OCI-LY7 (cell line): ENCODE measurements around the gene IGDCC3. TPM values are rescaled to one million over a fixed set of nuclear protein-coding genes. Genes with fewer than 3 reads are reported as not detected.

Source experiments
- BruUV-seq: library from RNA; stranded (reverse); fragments of 400-500 nt; replicated peaks from 2 replicates; lab custom pipeline; 2021; lab: Mats Ljungman, UMichigan
- CTCF ChIA-PET: fragments of 300-600 bp; sonication (Branson Sonifier 250); formaldehyde crosslinking; loops from one replicate; lab custom pipeline; 2022; ENCODE audit warnings: antibody characterized with exemption; ENCODE audit not compliant: unreplicated experiment; lab: Charles Lee
- POLR2A ChIA-PET: fragments of 300-600 bp; sonication (Branson Sonifier 250); formaldehyde crosslinking; loops from one replicate; lab custom pipeline; 2022; ENCODE audit warnings: antibody characterized with exemption; lab: Charles Lee
- DNase-seq: peaks from one replicate; pipeline ENCODE4 v3.0.0-alpha.2; 2015; ENCODE audit warnings: low spot score
- H2AFZ ChIP-seq: fragments of 200-600 bp; sonication (generic), shearing (Covaris generic); 2 replicates; pipeline ENCODE4 v1.6.1; 2014; ENCODE audit warnings: mild to moderate bottlenecking, antibody characterized with exemption, low read length, moderate library complexity
- H3K27ac ChIP-seq: fragments of 200-600 bp; sonication (generic); 2 replicates; pipeline ENCODE4 v1.5.1; 2014; ENCODE audit warnings: mixed run types, low read depth, mild to moderate bottlenecking, moderate library complexity, low read length, inconsistent platforms; ENCODE audit not compliant: poor library complexity, severe bottlenecking
- H3K36me3 ChIP-seq: fragments of 200-600 bp; sonication (generic); 2 replicates; pipeline ENCODE4 v1.6.1; 2014; ENCODE audit warnings: mild to moderate bottlenecking, antibody characterized with exemption, low read length, moderate library complexity, mixed read lengths; ENCODE audit not compliant: insufficient read depth
- H3K4me1 ChIP-seq: fragments of 200-600 bp; sonication (generic); 2 replicates; pipeline ENCODE4 v1.5.1; 2014; ENCODE audit warnings: mild to moderate bottlenecking, low read length; ENCODE audit not compliant: insufficient read depth, poor library complexity, severe bottlenecking
- H3K4me2 ChIP-seq: fragments of 200-600 bp; sonication (generic); 2 replicates; pipeline ENCODE4 v1.6.1; 2014; ENCODE audit warnings: mild to moderate bottlenecking, low read length
- H3K4me3 ChIP-seq: fragments of 200-600 bp; sonication (generic); 2 replicates; pipeline ENCODE4 v1.5.1; 2014; ENCODE audit warnings: mild to moderate bottlenecking, low read depth, low read length; ENCODE audit not compliant: poor library complexity, severe bottlenecking
- H3K79me2 ChIP-seq: fragments of 200-600 bp; sonication (generic); 2 replicates; pipeline ENCODE4 v1.6.1; 2016; ENCODE audit warnings: low read depth, mild to moderate bottlenecking, low read length, moderate library complexity, mixed read lengths; ENCODE audit not compliant: insufficient read depth
- H3K9me2 ChIP-seq: fragments of 200-600 bp; sonication (generic); 2 replicates; pipeline ENCODE4 v1.6.1; 2016; ENCODE audit warnings: mild to moderate bottlenecking, low read length, mixed read lengths; ENCODE audit not compliant: insufficient read depth
- H3K9me3 ChIP-seq: fragments of 200-600 bp; sonication (generic); 2 replicates; pipeline ENCODE4 v1.6.1; 2014; ENCODE audit warnings: mild to moderate bottlenecking, mixed run types, low read length, mixed read lengths
- H4K20me1 ChIP-seq: fragments of 200-600 bp; sonication (generic); 2 replicates; pipeline ENCODE4 v1.6.1; 2014; ENCODE audit warnings: mild to moderate bottlenecking, antibody characterized with exemption, low read length, moderate library complexity, mixed read lengths; ENCODE audit not compliant: insufficient read depth
- EZH2phosphoT487 ChIP-seq: fragments of 200-600 bp; sonication (generic); IDR thresholded peaks from 2 replicates; pipeline ENCODE4 v1.6.1; 2018; ENCODE audit warnings: low read depth, borderline replicate concordance, mild to moderate bottlenecking, mixed run types, antibody characterized with exemption, low read length, moderate library complexity, mixed read lengths
- intact Hi-C: fragments of 100-400 bp; cut with micrococcal nuclease; formaldehyde crosslinking; loops from one replicate; pipeline ENCODE4 v1.10.0; 2022; ENCODE audit not compliant: unreplicated experiment
- total RNA-seq, 2 experiments: library from RNA; depleted of rRNA in 1 of 2; stranded (reverse); fragments of >200 nt in 1 of 2; shearing (Covaris generic) in 1 of 2; gene quantifications; 2 replicates each; pipeline ENCODE4 v1.2.3, GENCODE V29; 2014 to 2022
- TF ChIP-seq, protein P1 (sequence below): fragments of 200-600 bp; sonication (generic); conservative IDR thresholded peaks from 2 replicates; pipeline ENCODE4 v1.5.1; 2014; ENCODE audit warnings: mild to moderate bottlenecking, antibody characterized with exemption, low read length, moderate library complexity, mixed read lengths

The IGDCC3 gene
- total RNA-seq, 2 experiments from 2014 or later, result not detected

DNA sequence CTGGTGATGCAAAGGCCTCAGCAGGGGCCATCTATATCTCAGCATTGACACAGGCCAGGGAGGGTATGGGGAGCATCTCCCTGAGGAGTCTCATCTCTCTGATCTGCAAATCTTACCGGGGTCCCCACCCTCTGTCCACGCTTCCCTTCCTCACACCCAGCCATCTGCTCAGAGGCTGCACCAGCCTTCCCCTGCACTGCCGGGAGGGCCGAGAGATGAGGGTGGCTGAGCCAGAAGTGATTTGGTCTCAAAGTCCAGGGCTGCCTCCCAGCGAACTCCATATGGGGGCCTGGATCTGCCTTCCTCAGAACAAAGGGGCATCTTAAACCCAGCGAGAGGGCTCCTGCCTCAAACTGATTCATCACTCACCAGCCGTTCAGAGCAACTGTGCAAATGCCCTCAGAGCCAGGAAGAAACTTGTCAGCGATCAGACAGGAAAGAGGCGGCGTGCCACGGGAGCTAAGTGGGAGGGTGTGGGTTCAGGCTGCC, 4.6 kb downstream of the IGDCC3 start:
- Histone ChIP-seq H2AFZ (no peak overlapping the region), H3K79me2 (no peaks in the 10 kb centered on the region), H3K27ac (no peak overlapping the region), H3K36me3 (no peaks in the 10 kb centered on the region), H3K9me3 (no peaks in the 10 kb centered on the region), H3K9me2 (no peaks in the 10 kb centered on the region), H3K4me3 (no peak overlapping the region), H3K4me1 (no peaks in the 10 kb centered on the region), H4K20me1 (no peaks in the 10 kb centered on the region), H3K4me2 (no peak overlapping the region)
- no TSS peak for BruUV-seq
- DNase-seq, result no peak
- TF ChIP-seq EZH2phosphoT487, result no peak
- TF ChIP-seq, protein P1, sequence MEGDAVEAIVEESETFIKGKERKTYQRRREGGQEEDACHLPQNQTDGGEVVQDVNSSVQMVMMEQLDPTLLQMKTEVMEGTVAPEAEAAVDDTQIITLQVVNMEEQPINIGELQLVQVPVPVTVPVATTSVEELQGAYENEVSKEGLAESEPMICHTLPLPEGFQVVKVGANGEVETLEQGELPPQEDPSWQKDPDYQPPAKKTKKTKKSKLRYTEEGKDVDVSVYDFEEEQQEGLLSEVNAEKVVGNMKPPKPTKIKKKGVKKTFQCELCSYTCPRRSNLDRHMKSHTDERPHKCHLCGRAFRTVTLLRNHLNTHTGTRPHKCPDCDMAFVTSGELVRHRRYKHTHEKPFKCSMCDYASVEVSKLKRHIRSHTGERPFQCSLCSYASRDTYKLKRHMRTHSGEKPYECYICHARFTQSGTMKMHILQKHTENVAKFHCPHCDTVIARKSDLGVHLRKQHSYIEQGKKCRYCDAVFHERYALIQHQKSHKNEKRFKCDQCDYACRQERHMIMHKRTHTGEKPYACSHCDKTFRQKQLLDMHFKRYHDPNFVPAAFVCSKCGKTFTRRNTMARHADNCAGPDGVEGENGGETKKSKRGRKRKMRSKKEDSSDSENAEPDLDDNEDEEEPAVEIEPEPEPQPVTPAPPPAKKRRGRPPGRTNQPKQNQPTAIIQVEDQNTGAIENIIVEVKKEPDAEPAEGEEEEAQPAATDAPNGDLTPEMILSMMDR, result no peak
- intact Hi-C loops, result no loop called here
- ChIA-PET CTCF (no interaction called here), POLR2A (interaction anchor here (1.6 kb wide), 1 partner anchor 52 kb away, joined by 3 read pairs; no protein-coding TSS in a partner anchor)

DNA sequence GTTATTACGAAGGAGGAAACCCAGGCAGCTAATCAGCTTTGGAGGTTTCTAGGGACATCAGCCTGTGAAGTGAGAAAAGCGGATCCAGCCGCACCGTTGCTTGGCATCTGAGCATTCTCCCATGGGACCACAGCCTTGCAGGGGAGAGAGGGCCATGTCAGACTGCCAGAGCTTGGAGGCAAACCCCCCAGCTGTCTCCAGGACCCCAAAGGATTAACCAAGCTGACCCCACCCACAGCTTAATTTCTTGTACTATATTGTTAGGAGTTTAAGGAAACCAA, 5.1 kb downstream of the IGDCC3 start:
- no peak for TF ChIP-seq EZH2phosphoT487
- TF ChIP-seq, protein P1, result no peak
- no peaks in the 10 kb centered on the region for H3K36me3 ChIP-seq
- no peak overlapping the region for H3K4me3 ChIP-seq
- no peaks in the 10 kb centered on the region for H3K4me1 ChIP-seq
- no peak for DNase-seq
- intact Hi-C loops, result no loop called here
- no peak overlapping the region for H3K4me2 ChIP-seq
- no peak overlapping the region for H2AFZ ChIP-seq
- no peak overlapping the region for H3K27ac ChIP-seq
- no peaks in the 10 kb centered on the region for H4K20me1 ChIP-seq
- ChIA-PET POLR2A (interaction anchor here (1.6 kb wide), 1 partner anchor 51 kb away, joined by 3 read pairs; no protein-coding TSS in a partner anchor), CTCF (no interaction called here)
- H3K79me2 ChIP-seq, result no peaks in the 10 kb centered on the region
- no TSS peak for BruUV-seq
- no peaks in the 10 kb centered on the region for H3K9me3 ChIP-seq
- H3K9me2 ChIP-seq, result no peaks in the 10 kb centered on the region

DNA sequence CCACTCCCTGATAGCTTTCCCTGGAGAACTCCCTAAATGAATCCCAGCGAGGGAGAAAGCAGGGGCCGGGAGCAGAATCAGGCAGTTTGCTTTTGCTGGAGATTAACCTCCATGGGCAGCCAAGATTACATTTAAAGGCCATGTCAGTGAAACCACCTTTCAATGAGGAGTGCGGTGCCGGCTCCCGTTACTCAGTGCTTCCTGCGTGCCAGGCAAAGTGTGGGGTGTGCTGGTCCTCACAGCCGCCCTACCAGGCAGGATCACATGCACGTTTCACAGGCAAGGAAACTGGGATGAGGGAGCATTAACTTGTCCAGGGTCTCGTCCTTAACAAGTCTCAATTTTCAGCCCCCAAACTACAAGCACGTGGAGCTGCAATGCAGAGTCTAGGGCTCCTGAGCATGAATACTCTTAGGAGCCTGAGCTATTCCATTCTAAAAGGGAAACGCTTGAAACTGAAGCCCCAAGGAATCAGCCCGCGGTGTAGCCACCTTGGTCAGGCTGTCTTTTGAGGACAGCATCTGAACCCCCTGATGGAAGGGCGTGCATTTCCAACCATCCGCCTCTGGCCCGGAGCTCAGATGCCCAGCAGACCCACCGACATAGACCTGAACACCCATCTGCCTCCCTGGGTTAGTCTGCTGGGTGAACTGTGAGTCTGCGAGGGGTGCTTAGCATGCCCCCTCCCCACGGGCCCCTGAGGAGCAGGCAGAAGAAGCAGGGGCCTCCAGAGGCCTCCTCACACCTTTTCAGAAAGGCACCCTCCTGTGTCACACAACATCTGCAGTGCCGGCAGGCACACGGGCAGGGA, 5.6 kb downstream of the IGDCC3 start:
- ChIA-PET POLR2A (interaction anchor here (1.6 kb wide), 1 partner anchor 51 kb away, joined by 3 read pairs; no protein-coding TSS in a partner anchor), CTCF (no interaction called here)
- no peak for DNase-seq
- Histone ChIP-seq H3K79me2 (no peaks in the 10 kb centered on the region), H3K9me2 (no peaks in the 10 kb centered on the region), H4K20me1 (no peaks in the 10 kb centered on the region), H2AFZ (no peak overlapping the region), H3K9me3 (no peaks in the 10 kb centered on the region), H3K4me2 (no peak overlapping the region), H3K27ac (no peak overlapping the region), H3K36me3 (no peaks in the 10 kb centered on the region), H3K4me1 (no peaks in the 10 kb centered on the region), H3K4me3 (no peak overlapping the region)
- BruUV-seq, result no TSS peak
- intact Hi-C loops, result no loop called here
- TF ChIP-seq EZH2phosphoT487, result no peak
- TF ChIP-seq, protein P1, result no peak
